GM10266 (cell line): ENCODE data around the gene UVRAG.
A peak's percentile ranks its signal among the peaks of the same experiment; 100 is the strongest.
"Not testable (repeated sequence)": the region's sequence is repeated elsewhere in the genome, so short reads cannot be mapped to it uniquely, and the experiment has no call there.

Experiments used
- DNase-seq: peaks from one replicate; pipeline ENCODE4 v3.0.0; 2012; ENCODE audit errors: extremely low spot score
- TF ChIP-seq, protein P1 (sequence below): IDR thresholded peaks from 2 replicates; pipeline ENCODE4 v1.5.1; 2012; ENCODE audit warnings: mild to moderate bottlenecking, low read depth; ENCODE audit not compliant: control insufficient read depth, insufficient read depth; ENCODE audit errors: missing control alignments

UVRAG gene

DNA sequence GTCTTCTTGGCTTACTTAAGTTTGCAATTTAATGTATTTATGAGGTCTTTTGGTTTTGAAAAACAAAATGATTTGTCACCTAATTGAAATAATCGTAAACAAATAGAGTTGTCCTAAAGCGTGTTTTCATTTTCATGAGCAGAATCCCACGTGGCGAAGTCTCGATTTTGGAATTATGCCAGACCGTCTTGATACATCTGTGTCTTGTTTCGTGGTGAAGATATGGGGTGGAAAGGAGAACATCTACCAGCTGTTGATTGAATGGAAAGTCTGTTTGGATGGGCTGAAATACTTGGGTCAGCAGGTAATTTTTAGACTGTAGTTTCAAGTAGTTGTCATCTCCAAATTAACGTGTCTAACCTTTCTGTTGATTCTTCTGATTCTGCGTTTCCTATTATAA lies 64.7 kb downstream of the UVRAG start:
- TF ChIP-seq, protein P1, sequence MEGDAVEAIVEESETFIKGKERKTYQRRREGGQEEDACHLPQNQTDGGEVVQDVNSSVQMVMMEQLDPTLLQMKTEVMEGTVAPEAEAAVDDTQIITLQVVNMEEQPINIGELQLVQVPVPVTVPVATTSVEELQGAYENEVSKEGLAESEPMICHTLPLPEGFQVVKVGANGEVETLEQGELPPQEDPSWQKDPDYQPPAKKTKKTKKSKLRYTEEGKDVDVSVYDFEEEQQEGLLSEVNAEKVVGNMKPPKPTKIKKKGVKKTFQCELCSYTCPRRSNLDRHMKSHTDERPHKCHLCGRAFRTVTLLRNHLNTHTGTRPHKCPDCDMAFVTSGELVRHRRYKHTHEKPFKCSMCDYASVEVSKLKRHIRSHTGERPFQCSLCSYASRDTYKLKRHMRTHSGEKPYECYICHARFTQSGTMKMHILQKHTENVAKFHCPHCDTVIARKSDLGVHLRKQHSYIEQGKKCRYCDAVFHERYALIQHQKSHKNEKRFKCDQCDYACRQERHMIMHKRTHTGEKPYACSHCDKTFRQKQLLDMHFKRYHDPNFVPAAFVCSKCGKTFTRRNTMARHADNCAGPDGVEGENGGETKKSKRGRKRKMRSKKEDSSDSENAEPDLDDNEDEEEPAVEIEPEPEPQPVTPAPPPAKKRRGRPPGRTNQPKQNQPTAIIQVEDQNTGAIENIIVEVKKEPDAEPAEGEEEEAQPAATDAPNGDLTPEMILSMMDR: no peak

GRCh38 chr11:75880343-75880742 lies 65.3 kb downstream of the UVRAG start:
- DNase-seq: not testable (repeated sequence)

More for the DNA sequence above, 64.7 kb downstream of the UVRAG start:
- no peak for DNase-seq

- TF ChIP-seq, protein P1: no peak
- no peak for DNase-seq
These were observed 69.3 kb downstream of the UVRAG start for GRCh38 chr11:75884321-75884720.

- TF ChIP-seq, protein P1: no peak
- DNase-seq: no peak
These were observed 73.4 kb downstream of the UVRAG start for GRCh38 chr11:75888416-75888815.

DNA sequence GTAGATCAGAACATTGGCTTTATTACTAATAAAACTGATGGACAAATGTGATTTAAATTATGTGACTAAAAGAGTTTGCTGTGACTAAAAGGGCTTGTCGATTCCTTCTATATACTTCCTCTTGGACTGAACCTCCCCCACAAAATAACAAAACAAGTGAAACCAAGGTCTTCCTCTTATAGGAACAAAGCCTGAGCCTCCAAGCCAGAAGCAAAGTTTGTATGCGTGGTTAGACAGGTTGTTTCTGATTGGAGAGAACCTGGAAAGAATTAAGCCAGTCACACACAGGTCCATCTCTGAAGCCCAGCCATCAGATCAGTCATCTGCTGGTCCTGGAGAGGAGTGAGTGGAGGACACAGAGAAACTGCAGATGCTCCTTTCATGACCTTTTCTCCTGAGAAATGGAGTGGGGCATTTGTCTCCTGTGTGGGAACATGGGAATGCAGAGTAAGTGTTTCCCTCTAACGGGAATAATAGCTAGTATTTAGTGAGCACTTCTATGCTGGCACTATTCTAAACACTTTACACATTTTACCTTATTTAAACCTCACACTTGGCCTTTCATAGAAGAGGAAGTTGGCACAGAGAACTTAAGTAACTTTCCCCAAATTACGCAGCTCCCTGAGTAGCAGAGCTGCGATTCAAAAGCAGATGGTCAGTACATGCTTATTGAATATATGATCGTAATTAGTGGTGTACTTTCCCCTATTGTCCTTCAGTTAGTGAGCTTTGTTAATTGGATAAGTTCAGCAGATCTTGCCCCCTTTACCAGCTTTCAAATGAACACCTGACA lies 77.1 kb downstream of the UVRAG start:
- TF ChIP-seq, protein P1: no peak
- peak; percentile 29 for DNase-seq

DNA sequence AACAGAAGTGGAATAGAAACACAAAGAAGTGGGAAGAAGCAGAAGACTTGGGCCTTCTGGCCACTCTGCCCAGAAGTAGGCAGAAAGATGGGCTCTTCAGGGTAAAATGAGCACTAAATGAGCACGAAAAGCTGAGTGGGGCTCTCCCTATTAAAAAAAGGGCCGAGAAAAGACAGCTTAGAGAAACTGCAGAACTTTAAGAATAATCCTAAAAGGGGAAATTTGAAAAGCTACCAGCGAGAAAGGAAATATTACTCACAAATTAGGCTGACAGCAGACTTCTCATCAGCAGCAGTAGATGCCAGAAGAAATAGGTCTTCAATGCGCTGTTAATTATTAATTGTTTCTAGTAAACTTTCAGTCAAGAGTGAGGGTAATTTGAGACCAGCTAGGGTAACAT lies 78.2 kb downstream of the UVRAG start:
- DNase-seq: no peak
- TF ChIP-seq, protein P1: no peak

DNA sequence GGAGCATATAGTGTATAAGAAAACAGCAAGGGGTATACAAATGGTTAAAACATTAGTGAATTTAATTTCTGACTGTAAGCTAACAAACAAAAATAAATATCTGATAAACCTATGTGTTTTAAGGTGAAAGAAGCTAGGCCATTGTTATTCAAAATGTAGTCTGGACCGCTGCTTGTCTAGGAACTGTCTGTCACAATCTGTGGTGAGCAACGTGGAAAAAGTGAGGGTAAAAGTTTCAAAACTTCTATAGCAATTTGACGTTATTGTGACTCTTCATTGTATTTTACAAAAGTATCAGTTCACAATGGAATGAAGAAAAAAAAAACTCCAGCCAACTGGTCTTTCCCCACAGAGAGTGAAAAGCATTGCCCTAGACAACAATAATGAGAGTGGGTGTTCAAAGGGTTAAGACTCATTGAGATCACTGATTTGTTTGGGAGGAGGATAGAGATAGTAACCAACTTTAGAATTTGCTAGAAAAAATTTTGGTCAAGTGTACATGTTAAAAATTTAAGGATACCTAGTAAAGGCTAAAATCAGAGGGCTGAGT lies 79.1 kb downstream of the UVRAG start:
- no peak for DNase-seq
- TF ChIP-seq, protein P1: no peak
